ENCODE measurements around the gene ZNF831. TPM values are rescaled to one million over a fixed set of nuclear protein-coding genes. Genes with fewer than 3 reads are reported as not detected.

The ZNF831 gene
- total RNA-seq, 2 experiments from 2014 or later: 10.9 to 11.9 TPM

DNA sequence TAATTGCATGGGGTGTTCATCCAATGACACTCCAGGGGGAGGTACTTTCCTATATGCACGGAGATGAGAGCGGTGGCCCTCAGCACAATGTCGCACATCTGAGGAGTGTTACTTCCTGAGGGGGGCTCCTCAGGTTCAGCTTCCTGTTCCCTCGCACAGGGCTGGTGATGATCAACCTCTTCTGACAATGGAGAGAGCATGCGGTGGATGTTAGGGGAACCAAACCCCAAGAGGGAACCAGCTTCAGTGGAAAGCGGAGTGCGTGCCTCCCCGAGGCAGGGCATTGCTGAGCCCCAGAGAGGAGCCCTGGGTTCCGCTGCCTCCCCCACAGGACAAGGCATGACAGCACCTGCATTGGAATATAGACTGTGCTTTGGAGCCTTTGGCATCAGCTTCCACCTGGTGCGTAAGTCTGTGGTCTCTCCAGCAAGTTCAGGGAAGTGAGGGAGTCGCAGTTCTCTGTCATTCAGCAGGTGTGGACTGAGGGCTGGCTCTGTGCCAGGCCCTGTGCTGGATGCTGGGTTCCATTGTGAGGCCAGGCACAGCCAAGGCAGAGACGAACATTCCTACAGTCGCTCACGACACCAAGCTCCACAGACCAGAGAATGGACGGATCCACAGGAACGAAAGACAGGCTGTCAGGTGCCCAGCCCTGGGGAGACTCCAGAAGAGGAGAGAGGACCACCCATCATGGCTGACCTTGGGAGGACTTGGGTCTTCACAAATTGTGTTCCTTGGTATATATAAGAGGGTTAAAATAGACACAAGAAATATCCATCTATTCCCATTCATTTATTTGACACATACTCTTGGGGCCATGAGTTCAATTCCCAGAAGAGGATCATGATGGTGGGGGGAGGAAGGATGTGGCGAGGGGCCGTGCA, 3.9 kb upstream of the ZNF831 start:
- peaks cover 74% of the 10 kb centered on the region for H3K4me1 Mint-ChIP-seq (ENCODE audit: low read depth)
- peak; percentile 89 for ATAC-seq

DNA sequence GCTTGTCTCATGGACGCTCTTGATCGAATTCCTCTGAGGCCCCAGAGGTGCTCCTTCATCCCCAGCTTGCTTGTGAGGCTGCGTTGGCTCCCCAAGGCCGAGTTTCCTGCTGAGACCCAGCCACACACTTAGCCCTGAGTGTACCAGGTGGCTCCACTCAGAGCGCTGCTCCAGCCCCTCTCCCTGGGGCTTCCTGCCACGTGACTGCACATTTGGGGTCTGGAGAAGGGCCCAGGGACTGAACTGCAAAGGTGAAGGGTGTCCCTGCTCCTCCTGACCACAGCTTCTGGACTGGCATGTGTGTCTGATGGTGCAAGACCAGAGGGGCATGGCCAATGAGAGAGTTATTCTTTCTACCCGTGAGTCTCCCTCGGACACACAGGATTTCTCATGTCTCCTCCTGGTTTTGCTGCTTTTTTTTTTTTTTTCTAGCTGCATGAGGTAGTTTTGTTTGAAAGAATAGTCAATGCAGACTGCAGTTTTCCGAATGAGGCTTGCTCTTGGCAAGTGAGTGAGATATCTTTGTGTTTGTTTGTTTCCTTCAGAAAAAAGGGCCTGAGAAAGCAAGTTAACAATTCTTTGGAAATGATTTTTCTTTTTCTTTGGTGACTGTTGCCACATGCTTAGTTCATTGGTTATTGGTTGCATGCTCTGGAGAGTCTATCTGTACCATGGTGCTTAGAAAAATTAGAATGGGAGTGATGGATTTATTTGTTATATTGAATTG, 3.1 kb upstream of the ZNF831 start:
- Mint-ChIP-seq H3K27me3 (no peaks in the 10 kb centered on the region), H3K36me3 (ENCODE audit: low read depth) (peaks cover 21% of the 10 kb centered on the region), H3K27ac (peak overlapping the region; percentile 98), H3K9me3 (no peaks in the 10 kb centered on the region), H3K4me3 (peak overlapping the region; percentile 95), H3K4me1 (ENCODE audit: low read depth) (peaks cover 75% of the 10 kb centered on the region)
- ChIA-PET POLR2A (interaction anchor here (0.6 to 3.7 kb wide), 8 partner anchors 11 to 271 kb away, joined by 3 to 73 read pairs (median 6); no protein-coding TSS in a partner anchor), CTCF (interaction anchor here (1.5 to 2.7 kb wide), 3 partner anchors 9 to 73 kb away, joined by 3 to 20 read pairs (median 17); no protein-coding TSS in a partner anchor)
- TF ChIP-seq, protein P1, sequence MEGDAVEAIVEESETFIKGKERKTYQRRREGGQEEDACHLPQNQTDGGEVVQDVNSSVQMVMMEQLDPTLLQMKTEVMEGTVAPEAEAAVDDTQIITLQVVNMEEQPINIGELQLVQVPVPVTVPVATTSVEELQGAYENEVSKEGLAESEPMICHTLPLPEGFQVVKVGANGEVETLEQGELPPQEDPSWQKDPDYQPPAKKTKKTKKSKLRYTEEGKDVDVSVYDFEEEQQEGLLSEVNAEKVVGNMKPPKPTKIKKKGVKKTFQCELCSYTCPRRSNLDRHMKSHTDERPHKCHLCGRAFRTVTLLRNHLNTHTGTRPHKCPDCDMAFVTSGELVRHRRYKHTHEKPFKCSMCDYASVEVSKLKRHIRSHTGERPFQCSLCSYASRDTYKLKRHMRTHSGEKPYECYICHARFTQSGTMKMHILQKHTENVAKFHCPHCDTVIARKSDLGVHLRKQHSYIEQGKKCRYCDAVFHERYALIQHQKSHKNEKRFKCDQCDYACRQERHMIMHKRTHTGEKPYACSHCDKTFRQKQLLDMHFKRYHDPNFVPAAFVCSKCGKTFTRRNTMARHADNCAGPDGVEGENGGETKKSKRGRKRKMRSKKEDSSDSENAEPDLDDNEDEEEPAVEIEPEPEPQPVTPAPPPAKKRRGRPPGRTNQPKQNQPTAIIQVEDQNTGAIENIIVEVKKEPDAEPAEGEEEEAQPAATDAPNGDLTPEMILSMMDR (IDR thresholded peaks at IDR 0.05): no peak
- DNase-seq (peak; percentile 54), ATAC-seq (no peak)
- intact Hi-C loops (cut with micrococcal nuclease): loop anchor here (5.0 kb wide), 1 partner anchor 38 kb away; no protein-coding TSS in a partner anchor

More for the DNA sequence above, 3.9 kb upstream of the ZNF831 start:
- H3K27me3 Mint-ChIP-seq: no peaks in the 10 kb centered on the region
- ChIA-PET CTCF (interaction anchor here (0.8 to 2.7 kb wide), 16 partner anchors 8 to 94 kb away, joined by 3 to 20 read pairs (median 4); no protein-coding TSS in a partner anchor), POLR2A (interaction anchor here (0.6 to 3.7 kb wide), 15 partner anchors 11 to 270 kb away, joined by 3 to 73 read pairs (median 4); no protein-coding TSS in a partner anchor)
- H3K4me3 Mint-ChIP-seq: peak overlapping the region; percentile 95
- no peaks in the 10 kb centered on the region for H3K9me3 Mint-ChIP-seq
- peak; percentile 87 for DNase-seq
- TF ChIP-seq, protein P1 (IDR thresholded peaks at IDR 0.05): no peak
- H3K27ac Mint-ChIP-seq: peak overlapping the region; percentile 98
- intact Hi-C loops (cut with micrococcal nuclease): loop anchor here (5.0 kb wide), 1 partner anchor 37 kb away; no protein-coding TSS in a partner anchor
- peaks cover 21% of the 10 kb centered on the region for H3K36me3 Mint-ChIP-seq (ENCODE audit: low read depth)

DNA sequence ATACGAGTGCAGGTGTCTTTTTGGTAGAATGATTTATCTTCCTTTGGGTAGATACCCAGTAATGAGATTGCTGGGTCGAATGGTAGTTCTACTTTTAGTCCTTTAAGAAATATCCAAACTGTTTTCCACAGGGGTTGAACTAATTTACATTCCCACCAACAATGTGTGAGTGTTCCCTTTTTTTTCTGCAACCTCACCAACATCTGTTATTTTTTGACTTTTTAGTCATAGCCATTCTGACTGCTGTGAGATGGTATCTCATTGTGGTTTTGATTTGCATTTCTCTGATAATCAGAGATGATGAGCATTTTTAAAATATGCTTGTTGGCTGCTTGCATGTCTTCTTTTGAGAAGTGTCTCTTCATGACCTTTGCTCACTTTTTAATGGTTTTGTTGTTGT, 1.9 kb upstream of the ZNF831 start:
- H3K4me1 Mint-ChIP-seq (ENCODE audit: low read depth): peaks cover 83% of the 10 kb centered on the region
- DNase-seq (no peak), ATAC-seq (no peak)
- H3K27me3 Mint-ChIP-seq: no peaks in the 10 kb centered on the region
- peaks cover 21% of the 10 kb centered on the region for H3K36me3 Mint-ChIP-seq (ENCODE audit: low read depth)
- H3K9me3 Mint-ChIP-seq: no peaks in the 10 kb centered on the region
- TF ChIP-seq, protein P1 (IDR thresholded peaks at IDR 0.05): no peak
- intact Hi-C loops (cut with micrococcal nuclease): loop anchor here (2.0 to 5.0 kb wide), 2 partner anchors 15 to 39 kb away; no protein-coding TSS in a partner anchor
- H3K4me3 Mint-ChIP-seq: peak overlapping the region; percentile 95
- POLR2A ChIA-PET: no interaction called here
- CTCF ChIA-PET: interaction anchor here (1.0 kb wide), 1 partner anchor 46 kb away, joined by 3 read pairs; no protein-coding TSS in a partner anchor
- peak overlapping the region; percentile 98 for H3K27ac Mint-ChIP-seq

DNA sequence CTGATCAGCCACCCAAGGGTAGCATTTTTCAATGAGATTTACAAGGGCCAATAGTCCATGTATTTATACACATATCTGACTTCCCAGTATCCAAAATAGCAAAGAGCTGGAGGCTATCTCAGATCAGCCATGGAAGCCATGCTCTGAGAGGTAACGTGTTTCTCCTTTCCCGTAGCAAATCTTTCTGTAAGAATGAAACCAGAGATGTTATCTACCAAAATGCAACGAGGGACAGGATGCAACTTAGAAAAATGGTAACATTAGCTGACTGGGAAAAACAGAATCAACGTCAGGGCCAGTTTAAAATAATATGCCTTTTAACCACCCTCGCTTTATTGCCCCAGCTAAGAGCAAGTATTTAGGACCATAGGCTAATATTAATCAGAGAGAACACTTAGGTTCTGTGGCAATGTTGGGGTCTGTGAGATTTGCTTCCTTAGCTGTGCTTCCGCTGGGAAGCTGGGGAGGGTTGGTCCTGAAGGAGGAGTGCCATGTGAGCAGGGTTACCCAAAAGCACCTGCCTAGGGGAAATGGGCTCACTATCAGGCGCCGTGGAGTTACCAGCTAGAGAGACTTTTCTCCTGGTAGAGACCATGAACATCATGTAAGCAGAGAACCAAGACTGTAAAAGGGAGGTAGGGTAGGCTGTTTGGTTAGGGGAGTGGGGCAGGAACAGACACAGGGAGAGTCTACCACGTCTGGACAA, 1.2 kb downstream of the ZNF831 start:
- Mint-ChIP-seq H3K4me3 (peak overlapping the region; percentile 81), H3K36me3 (ENCODE audit: low read depth) (peaks cover 30% of the 10 kb centered on the region), H3K27me3 (no peaks in the 10 kb centered on the region), H3K9me3 (peaks cover 7% of the 10 kb centered on the region), H3K27ac (peak overlapping the region; percentile 98), H3K4me1 (ENCODE audit: low read depth) (peaks cover 80% of the 10 kb centered on the region)
- ChIA-PET POLR2A (interaction anchor here (0.8 to 4.7 kb wide), 10 partner anchors 9 to 133 kb away, joined by 3 to 44 read pairs (median 6); partner anchors contain the start of genes ATP5F1E and PRELID3B), CTCF (interaction anchor here (0.6 to 3.5 kb wide), 16 partner anchors 10 to 133 kb away, joined by 3 to 22 read pairs (median 4); partner anchors contain the start of gene ATP5F1E)
- DNase-seq (no peak), ATAC-seq (no peak)
- intact Hi-C loops (cut with micrococcal nuclease): loop anchor here (5.0 kb wide), 1 partner anchor 43 kb away; no protein-coding TSS in a partner anchor
- TF ChIP-seq, protein P1 (IDR thresholded peaks at IDR 0.05): no peak
